NCI-H2107 treated with DMSO at 0.1 percent for 48 hours (cell line): ENCODE data around the gene MROH2A.
"Not testable (repeated sequence)": the region's sequence is repeated elsewhere in the genome, so short reads cannot be mapped to it uniquely, and the experiment has no call there.

Source experiments
- DNase-seq: peaks from one replicate; lab custom pipeline; 2025; ENCODE audit not compliant: unreplicated experiment; lab: John Stamatoyannopoulos, UW

Gene MROH2A

GRCh38 chr2:233853883-233854240 is 75.7 kb downstream of the MROH2A start:
- no peak for DNase-seq

GRCh38 chr2:233854241-233854981 is 76.3 kb downstream of the MROH2A start, which contains the start of gene HJURP:
TSS of gene HJURP (minus strand) at chr2:233854535. CDS start at chr2:233854500, 35 bp downstream.
- DNase-seq, result peak; percentile 89

GRCh38 chr2:233855345-233855744 is 77.2 kb downstream of the MROH2A start:
- no peak for DNase-seq

- DNase-seq, result no peak
These were observed 78.1 kb downstream of the MROH2A start for GRCh38 chr2:233856184-233856583.

GRCh38 chr2:233857511-233858141 is 79.5 kb downstream of the MROH2A start:
- DNase-seq, result no peak

GRCh38 chr2:233858331-233858730 is 80.2 kb downstream of the MROH2A start:
- no peak for DNase-seq

GRCh38 chr2:233862261-233862768 is 84.2 kb downstream of the MROH2A start:
- DNase-seq, result no peak

GRCh38 chr2:233865838-233866237 is 87.7 kb downstream of the MROH2A start:
- DNase-seq, result no peak

- DNase-seq, result no peak
These were observed 88.3 kb downstream of the MROH2A start for GRCh38 chr2:233866479-233866878.

- DNase-seq, result no peak
These were observed 89.9 kb downstream of the MROH2A start, which contains the start of gene MSL3B for GRCh38 chr2:233867993-233868532. TSS of gene MSL3B (minus strand) at chr2:233868386.

- no peak for DNase-seq
These were observed 93.3 kb downstream of the MROH2A start for GRCh38 chr2:233871432-233871831.

GRCh38 chr2:233872125-233872524 is 94.0 kb downstream of the MROH2A start:
- DNase-seq, result not testable (repeated sequence)

GRCh38 chr2:233882353-233882752 is 104.2 kb downstream of the MROH2A start:
- DNase-seq, result no peak
